HG02885 (cell line): ENCODE measurements around the gene EARS2.
"Not testable (repeated sequence)": the region's sequence is repeated elsewhere in the genome, so short reads cannot be mapped to it uniquely, and the experiment has no call there.

Experiments used
- ATAC-seq: cut with Tn5 transposase; IDR thresholded peaks from one replicate; pipeline ENCODE4 v1.9.1; 2021; ENCODE audit warnings: mild to moderate bottlenecking; ENCODE audit not compliant: unreplicated experiment, poor library complexity

The EARS2 gene

DNA sequence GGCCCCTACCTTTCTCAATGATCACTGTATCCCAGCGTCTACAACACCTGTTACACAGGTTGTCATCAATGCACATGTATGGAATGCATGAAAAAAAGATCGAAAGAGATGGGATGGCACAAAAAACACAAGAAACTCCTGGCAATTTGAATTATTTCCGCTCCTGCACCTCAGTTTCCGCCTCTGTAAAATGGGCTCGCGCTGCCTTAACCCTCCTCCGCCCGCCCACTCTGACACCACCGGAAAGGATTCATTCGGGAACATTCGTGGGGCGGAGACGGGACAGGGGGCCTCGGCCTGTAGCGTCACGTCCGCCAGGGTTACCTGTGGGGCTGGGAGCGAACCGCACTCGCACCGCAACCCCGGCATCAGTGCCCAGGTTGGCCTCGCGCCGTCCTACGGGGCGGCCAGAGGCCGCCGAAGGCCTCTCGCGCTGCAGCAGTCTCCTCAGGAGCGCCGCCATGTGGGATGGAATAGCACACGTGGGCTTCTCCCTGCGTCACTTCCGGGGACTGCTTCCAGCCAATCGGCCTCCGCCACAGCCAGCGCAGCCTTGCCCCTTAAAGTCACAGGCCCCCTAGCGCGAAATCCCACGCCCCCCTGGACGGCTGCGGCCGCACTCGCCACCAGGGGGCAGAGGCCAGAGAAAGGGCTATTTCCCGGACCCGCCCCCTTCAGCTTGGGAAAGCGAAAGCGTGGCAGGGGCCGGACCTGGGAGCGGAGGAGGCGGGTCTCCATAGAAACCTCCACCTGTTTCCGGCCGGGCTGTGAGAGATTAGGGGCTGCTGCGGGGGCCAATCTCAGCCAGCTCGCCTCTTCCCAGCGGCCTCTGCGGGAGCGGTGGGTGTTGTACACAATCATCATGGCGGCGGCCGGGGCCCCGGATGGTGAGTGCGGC is at the start of gene EARS2, which contains the start of gene UBFD1:
Gene EARS2 (minus strand): TSS at position 470 of the 898 bp plus-strand sequence. CDS start 7 bp downstream, at position 463.
Gene UBFD1 (plus strand): TSS at position 847 of the 898 bp plus-strand sequence. CDS start 16 bp downstream, at position 863.
- ATAC-seq: peak; percentile 92

DNA sequence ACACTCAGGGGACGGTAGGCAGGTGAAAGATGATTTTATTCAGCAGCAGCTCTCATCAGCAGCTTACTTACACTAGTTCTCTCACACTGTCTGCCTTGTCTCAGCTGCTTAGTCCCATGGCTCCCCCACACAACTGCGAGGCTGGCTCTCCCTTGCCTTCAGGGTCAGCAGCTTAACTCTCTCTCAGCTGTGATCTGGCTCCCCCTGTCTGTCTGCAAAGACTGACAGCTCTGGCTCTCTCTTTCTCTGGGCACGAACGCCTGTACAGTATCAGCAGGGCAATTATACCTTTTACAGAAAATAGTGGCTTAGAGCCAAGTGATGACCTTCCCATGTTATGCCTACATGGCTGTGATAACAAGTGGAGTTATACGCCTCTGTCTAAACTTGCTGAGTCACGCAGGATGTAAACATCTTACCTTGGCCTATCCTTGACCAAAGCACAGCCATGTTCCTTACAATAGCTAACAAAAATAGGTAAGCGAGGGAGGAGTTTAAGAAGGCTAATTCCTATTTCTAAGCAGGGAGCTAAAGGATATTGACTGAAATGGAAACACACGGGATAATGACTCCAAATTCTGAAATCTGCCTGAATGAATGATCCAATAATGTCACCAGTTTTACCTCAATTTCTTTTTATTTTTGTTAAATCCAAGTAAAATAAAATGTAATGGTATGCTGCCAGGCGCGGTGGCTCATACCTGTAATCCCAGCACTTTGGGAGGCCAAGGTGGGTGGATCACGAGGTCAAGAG is 40.0 kb upstream of the EARS2 start:
- ATAC-seq: no peak

DNA sequence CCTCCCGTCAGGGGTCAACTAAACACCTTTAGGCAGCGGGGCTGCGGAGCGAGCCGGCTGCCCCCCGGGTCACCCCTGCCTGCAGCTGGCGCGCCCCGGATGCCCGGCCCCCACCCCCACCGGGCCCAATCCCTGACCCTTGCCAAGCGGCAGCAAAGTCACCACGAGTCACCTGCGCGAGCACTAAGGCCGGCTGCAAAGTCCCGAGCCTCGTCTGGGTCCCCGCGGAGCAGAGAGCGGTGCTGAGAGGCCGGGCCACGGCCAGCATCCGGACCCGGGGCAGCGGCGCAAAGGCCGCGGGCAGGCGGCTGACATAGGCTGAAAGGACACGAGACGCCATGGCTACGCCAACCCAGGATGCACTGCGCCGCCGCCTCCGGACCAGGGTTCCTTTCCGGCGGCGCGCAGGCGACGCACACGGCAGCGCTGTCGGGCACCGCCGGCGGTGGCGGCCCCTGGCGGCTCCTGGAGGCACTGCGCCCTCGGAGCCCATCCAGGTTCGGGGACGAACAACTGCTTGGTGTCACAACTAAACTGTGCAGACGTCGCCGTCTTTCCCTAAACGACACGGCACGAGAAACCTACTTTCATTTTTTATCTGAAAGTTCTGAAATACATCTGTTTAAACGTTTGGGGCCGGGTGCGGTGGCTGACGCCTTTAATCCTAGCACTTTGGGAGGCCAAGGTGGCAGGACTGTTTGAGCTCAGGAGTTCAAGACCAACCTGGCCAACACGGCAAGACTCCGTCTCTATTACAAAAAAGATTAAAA is 39.0 kb upstream of the EARS2 start, which contains the start of gene NDUFAB1:
Gene NDUFAB1 (minus strand): TSS at position 366 of the 770 bp plus-strand sequence. CDS start 26 bp downstream, at position 340.
- ATAC-seq: peak; percentile 88

DNA sequence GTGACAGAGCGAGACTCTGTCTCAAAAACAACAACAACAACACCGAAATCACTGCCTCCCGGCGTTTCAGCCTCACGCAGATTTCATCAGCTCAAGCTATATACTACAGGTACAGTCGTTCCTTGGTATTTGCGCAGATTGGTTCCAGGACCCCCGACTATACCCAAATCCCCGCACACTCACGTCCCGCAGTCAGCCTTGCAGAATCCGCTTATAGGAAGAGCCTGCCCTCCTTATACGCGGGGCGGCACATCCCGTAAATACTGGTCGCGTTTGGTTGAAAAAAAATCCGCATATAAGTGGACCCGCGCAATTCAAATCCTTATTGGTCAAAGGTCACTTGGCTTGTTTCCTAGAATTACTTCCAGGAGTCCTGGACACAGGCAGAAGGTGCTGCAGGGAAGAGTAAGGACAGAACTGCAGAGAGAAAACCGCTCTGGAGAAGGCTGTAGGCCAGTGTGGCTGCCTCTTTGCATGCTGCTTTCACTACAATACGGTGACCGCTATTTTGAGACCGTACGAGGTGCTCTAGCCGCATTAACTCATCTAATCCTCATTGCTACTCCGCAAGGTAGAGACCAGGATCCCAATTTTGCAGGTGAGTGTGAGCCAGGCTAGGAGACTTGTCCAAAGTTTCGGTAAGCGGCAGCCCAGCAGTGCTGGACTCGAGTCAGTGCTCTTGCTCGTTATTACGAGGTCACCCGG is 38.2 kb upstream of the EARS2 start:
- no peak for ATAC-seq

DNA sequence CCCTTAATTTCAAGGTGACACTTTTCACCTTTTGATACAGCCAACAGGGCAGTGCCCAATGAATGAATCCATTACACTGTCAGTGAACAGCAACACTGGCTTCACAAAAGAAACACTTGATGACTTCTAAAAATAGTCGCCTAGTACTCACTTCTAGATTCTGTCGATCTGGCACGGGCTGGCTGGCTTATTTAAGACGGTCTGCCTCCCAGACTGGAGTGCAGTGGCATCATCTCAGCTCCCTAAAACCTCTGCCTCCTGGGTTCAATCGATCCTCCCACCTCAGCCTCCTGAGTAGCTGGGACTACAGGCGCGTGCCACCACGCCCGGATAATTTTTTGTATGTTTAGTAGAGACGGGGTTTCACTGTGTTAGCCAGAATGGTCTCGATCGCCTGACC is 37.0 kb upstream of the EARS2 start:
- ATAC-seq: no peak

DNA sequence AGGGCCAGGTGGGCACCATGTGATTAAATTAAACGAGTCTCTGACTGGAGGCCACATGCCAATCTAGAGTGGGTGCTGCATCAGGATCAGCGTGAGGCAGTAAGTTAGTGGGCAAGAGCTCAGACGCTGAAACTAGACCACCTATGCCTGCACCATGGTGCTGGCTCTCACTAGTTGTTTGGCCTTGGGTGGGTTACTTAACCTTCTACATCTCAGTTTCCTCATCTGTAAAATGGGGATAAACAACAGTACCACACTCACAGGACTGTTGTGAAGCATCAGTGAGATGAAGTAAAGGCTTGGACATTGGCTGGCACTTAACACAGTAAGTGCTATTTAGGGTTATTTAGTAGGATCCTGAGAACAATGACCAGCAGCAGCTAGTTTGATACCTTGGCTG is 33.0 kb upstream of the EARS2 start:
- ATAC-seq: no peak

DNA sequence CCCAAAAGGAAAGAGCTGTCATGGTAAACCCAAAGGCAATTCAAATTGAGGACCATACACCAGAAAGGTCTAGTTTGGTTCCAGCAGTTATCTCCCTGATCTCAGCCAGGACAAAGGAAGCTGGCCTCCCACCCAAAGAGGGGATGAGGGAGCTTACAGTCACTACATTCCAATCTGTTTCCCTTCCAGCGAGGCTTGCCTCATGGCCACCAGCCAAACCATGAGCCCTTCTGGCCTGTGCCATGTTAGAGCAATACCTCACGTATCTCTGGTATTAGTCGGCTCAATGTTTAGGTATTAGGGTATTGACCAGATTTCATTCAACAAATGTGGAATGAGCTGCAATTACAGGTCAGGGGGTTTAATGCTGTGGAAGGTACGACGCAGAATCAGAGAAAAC is 30.6 kb upstream of the EARS2 start:
- ATAC-seq: no peak

DNA sequence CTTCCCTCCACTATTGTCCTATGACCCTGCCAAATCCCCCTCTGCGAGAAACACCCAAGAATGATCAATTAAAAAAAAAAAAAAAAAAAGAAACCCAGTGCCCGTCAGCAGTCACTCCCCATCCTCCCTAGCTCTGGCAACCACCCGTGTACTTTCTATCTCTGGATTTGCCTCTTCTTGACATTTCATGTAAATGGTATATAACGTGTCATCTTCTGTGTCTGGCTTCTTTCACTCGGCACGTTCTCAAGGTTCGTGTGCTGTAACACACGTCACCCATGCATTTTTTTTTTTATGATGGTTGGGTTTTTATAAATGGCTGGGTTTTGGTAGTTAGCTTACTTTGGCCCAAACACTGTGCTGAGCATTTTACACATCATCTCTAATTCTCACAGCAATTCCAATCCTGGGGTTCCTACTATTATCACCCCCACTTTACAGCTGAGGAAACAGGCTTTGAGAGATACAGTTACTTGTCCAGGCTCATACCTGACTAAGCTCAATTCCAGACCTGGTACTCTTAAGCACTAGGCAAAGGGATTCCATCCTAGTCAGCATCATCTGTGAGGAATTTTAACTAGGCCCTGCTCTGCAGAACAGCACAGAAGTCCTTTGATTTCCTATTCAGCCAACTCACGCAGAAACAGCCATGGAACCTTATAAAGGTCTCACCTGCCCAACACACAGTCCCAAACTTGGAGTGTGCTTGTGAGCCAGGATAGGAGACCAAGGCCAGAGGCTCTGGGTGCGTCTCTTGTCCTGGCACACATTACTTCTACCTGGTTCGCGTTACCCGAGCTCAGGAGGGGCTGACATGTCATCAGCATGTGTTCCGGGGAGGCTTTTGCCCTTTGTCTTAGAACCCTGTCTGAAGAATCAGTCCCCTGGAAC is 27.3 kb upstream of the EARS2 start:
- no peak for ATAC-seq

DNA sequence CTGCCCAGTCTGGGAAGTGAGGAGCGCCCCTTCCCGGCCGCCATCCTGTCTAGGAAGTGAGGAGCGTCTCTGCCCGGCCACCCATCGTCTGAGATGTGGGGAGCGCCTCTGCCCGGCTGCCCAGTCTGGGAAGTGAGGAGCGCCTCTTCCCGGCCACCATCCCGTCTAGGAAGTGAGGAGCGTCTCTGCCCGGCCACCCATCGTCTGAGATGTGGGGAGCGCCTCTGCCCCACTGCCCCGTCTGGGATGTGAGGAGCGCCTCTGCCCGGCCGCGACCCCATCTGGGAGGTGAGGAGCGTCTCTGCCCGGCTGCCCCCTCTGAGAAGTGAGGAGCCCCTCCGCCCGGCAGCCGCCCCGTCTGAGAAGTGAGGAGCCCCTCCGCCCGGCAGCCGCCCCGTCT is 26.1 kb upstream of the EARS2 start:
- not testable (repeated sequence) for ATAC-seq

DNA sequence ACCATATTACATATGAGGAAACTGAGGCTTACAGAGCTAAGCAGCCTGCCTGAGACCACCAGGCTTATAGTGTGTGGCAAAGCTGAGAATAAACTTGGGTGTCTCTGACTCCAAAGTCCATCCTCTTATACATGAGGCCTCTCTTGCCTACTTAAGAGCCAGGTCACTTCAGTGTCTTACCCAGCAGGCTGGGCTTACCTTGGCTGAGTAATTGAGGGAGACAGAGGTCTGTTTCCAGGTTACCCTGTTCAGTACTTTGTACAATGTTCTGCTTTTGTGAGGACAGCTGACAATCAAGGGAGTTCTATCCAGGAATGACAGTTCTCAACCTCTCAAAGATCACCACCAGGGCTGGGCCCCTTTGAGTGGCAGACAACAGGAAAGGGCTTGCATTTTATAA is 24.6 kb upstream of the EARS2 start:
- ATAC-seq: no peak

DNA sequence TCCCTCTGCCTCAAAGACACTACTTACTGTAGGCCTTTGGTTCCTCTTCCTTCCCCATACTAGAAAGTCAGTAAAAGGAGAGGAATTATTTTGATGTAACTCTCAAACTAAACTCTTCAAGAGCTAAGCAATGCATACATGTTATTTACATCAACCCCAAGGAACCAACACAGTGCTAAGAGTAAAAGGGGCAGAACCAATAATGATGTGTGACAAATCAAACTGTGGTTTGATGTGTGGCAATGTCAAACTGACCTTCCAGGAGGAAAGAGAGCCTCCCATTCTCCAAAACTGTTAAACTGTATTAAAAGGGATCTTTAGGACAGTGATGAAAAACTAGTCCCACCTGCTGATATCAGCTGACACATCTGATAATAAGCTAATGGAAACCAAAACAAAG is 23.2 kb upstream of the EARS2 start:
- ATAC-seq: no peak

DNA sequence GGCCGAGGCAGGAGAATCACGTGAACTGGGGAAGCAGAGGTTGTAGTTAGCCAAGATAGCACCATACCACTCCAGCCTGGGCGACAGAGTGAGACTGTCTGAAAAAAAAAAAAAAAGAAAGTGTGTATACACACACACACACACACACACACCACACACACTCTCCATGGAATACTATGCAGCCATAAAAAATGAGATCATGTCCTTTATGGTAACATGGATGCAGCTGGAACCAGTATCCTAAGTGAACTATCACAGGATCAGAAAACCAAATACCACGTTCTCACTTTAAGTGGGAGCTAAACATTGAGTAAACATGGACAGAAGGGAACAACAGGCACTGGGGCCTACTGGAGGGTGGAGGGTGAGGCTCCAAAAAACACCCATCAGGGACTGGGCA is 22.2 kb upstream of the EARS2 start:
- ATAC-seq: no peak

DNA sequence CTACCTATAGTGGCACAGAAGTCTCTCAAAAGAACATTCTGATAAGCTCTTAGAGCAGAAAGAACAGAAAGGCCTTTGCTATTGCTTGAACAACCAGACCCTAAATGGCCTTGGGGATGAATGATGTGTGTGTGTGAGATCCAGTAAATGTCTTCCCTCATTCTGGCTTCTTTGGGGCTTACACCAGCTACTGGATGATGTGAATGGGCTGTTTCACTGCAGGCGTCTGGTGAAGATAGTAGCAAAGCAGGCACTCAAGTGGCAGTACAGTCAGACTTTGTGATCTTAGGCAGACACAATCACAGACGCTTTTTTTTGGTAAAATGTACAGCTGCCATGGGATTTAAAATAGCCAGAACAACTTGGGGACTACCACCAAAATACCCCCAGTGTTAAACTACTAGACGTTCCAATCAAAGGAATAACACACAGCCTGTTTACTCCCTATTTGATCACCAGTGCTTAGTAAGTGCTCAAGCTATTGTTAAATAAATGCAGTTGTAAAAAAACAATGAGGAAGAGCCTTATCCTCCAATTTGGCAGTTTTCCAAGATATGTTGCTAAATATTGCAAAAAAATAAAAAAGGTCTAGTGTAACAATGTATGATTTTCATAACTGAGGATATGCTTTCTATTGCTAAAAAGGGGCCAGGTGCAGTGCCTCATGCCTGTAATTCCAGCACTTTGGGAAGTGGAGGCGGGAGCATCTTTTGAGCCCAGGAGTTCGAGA is 21.1 kb upstream of the EARS2 start:
- no peak for ATAC-seq

DNA sequence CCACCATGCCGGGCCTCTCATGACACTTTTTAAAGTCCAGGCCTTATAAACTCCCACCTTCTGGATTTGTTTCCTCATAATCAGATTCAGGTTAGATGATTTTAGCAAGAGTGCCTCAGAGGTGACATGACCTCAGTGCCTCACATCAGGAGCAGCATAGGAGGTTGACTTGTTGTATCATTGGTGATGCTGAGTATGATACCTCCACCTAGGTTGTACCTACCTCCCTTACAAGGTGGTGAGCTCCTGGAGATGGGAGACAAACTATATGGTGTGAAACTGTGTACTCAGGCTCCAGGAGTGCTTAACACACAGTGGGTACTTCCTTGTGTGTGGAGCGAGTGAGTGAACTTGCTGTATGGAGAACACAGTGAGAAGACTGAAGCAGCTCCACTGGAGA is 20.3 kb upstream of the EARS2 start:
- ATAC-seq: no peak

DNA sequence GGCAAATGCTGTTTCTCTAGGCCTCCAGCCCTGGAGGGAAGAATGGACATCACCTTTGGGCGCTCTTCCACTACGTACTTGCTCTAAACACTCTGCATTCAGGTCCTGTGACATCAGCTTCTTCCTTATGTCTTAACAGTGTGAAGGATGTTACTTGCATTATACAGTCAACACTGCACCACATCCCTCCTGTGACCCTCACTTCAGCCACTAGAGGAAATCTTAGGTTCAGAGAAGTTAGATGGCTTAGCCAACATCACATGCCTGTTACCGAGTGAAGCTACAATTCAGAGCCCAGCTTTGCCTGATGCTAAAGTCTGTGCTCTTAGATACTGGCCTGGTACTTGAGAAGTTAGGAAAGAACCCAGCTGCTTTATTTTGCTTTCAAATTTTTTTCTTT is 18.7 kb upstream of the EARS2 start:
- ATAC-seq: no peak

DNA sequence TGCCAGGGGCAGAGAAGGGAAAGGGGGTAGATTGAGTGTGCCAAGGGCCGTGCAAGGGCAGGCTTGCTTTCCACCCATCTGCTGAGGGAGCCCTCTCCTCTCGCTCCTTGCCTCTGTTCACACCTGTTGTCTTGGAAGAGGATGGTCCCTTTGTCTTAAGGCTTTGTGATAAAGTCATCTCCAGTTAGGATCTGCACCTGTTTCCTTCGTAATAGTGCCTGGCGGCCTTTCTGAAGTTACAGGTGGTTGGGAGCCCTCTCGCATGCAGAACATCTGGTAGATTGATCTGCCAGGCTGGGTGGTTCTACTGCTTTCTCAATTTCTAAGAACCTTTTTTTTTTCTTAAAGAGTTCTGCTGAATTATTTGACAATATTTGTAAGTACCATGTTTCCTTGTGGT is 16.7 kb upstream of the EARS2 start:
- ATAC-seq: no peak

DNA sequence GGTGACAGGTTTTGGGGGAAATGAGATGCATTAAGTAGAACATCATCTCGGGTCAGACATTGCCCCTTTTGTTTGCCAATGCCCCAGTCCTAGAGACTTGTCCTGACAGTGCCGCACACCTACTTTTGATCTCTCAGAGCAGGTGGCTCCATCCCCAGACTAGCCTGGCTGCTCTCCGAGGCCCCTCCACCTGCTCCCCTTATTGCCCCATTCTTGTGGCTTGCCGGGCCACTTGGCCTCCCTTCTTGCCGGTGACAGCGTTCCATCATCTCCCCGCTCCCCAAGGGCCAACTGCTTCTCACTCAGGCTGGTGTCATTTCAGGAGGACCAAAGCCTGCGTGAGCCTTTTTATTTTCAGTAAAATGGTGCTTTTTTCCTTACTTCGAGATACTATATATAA is 15.2 kb upstream of the EARS2 start:
- no peak for ATAC-seq

DNA sequence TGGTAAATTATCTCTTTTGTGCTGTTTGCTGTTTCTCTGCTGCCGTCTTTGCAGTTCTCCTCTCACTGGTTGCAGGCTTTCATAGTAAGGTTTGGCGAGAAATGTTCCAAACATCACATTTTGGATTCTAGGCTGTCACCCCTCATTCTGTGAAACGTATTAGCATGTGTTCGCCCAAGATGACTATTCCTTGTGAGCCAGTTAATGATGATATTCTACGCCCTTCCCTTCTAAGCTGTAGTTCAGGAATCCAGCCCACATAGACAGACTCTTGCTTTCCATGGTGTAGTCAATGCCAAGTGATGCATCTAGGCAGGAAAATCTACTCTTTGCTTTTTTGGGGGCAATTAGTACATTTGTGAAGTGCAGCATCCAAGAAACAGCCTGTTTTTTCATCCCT is 14.7 kb upstream of the EARS2 start:
- no peak for ATAC-seq
